SK-N-SH treated with all-trans-retinoic acid at 6 μM for 48 hours (cell line): ENCODE measurements around the gene ACAD10.

Experiments
- ATAC-seq: fragments of 200-7000 bp; cut with Tn5 transposase; 3 replicates; pipeline ENCODE4 v1.9.1; 2020; ENCODE audit warnings: mild to moderate bottlenecking, moderate library complexity
- ARNTL ChIP-seq: fragments of 450-650 bp; formaldehyde crosslinking; IDR thresholded peaks from 2 replicates; pipeline ENCODE4 v1.5.0; 2020; ENCODE audit warnings: low read depth, mild to moderate bottlenecking, moderate library complexity, borderline replicate concordance
- BACH2 ChIP-seq: fragments of 250-450 bp; sonication (Bioruptor Pico); IDR thresholded peaks from 2 replicates; pipeline ENCODE4 v1.9.0; 2021; ENCODE audit warnings: mild to moderate bottlenecking, borderline replicate concordance
- CSDC2 ChIP-seq: fragments of 250-450 bp; sonication (Bioruptor Pico); IDR thresholded peaks from 2 replicates; pipeline ENCODE4 v1.5.0; 2020; ENCODE audit warnings: mild to moderate bottlenecking, moderate library complexity
- ESRRG ChIP-seq: fragments of 250-450 bp; sonication (Bioruptor Pico); IDR thresholded peaks from 2 replicates; pipeline ENCODE4 v1.6.1; 2021; ENCODE audit warnings: mild to moderate bottlenecking
- GLIS3 ChIP-seq: fragments of 250-450 bp; sonication (Bioruptor Pico); IDR thresholded peaks from 2 replicates; pipeline ENCODE4 v1.5.0; 2020; ENCODE audit warnings: mild to moderate bottlenecking, moderate library complexity
- ISL1 ChIP-seq: fragments of 250-450 bp; sonication (Bioruptor Pico); IDR thresholded peaks from 2 replicates; pipeline ENCODE4 v2.1.2; 2022; ENCODE audit warnings: mild to moderate bottlenecking, moderate library complexity
- OSR1 ChIP-seq: fragments of 250-450 bp; sonication (Bioruptor Pico); IDR thresholded peaks from 2 replicates; pipeline ENCODE4 v1.8.0; 2022; ENCODE audit warnings: moderate library complexity, mild to moderate bottlenecking, inconsistent platforms
- PPARA ChIP-seq: fragments of 250-450 bp; sonication (Bioruptor Pico); IDR thresholded peaks from 2 replicates; pipeline ENCODE4 v1.5.0; 2020; ENCODE audit warnings: mild to moderate bottlenecking, borderline replicate concordance
- RARB ChIP-seq: fragments of 250-450 bp; sonication (Bioruptor Pico); IDR thresholded peaks from 2 replicates; pipeline ENCODE4 v1.8.0; 2021; ENCODE audit warnings: mild to moderate bottlenecking, moderate library complexity
- SNAI2 ChIP-seq: fragments of 250-450 bp; sonication (Bioruptor Pico); IDR thresholded peaks from 2 replicates; pipeline ENCODE4 v1.5.0; 2020; ENCODE audit warnings: mild to moderate bottlenecking, moderate library complexity
- TCF4 ChIP-seq: fragments of 250-450 bp; sonication (Bioruptor Pico); IDR thresholded peaks from 2 replicates; pipeline ENCODE4 v1.8.0; 2021; ENCODE audit warnings: mild to moderate bottlenecking, moderate library complexity, borderline replicate concordance
- ZC3H10 ChIP-seq: fragments of 250-450 bp; sonication (Bioruptor Pico); IDR thresholded peaks from 2 replicates; pipeline ENCODE4 v1.5.1; 2021; ENCODE audit warnings: mild to moderate bottlenecking, moderate library complexity
- ZFP3 ChIP-seq: fragments of 250-450 bp; sonication (Bioruptor Pico); IDR thresholded peaks from 2 replicates; pipeline ENCODE4 v1.5.0; 2020; ENCODE audit warnings: mild to moderate bottlenecking, moderate library complexity
- ZFP30 ChIP-seq: fragments of 450-650 bp; formaldehyde crosslinking; IDR thresholded peaks from 2 replicates; pipeline ENCODE4 v1.5.0; 2022; ENCODE audit warnings: mild to moderate bottlenecking, moderate library complexity
- ZNF565 ChIP-seq: fragments of 450-650 bp; formaldehyde crosslinking; conservative IDR thresholded peaks from 2 replicates; pipeline ENCODE4 v1.5.0; 2020; ENCODE audit warnings: low read depth, mild to moderate bottlenecking, moderate library complexity
- ZNF70 ChIP-seq: fragments of 450-650 bp; formaldehyde crosslinking; IDR thresholded peaks from 2 replicates; pipeline ENCODE4 v1.5.0; 2020; ENCODE audit warnings: mild to moderate bottlenecking, moderate library complexity
- ZNF8 ChIP-seq: fragments of 450-650 bp; formaldehyde crosslinking; IDR thresholded peaks from 2 replicates; pipeline ENCODE4 v1.5.0; 2020; ENCODE audit warnings: mild to moderate bottlenecking, moderate library complexity
- TF ChIP-seq, protein P1 (sequence below): fragments of 250-450 bp; sonication (Bioruptor Pico); IDR thresholded peaks from 2 replicates; pipeline ENCODE4 v1.8.0; 2021; ENCODE audit warnings: low read depth, mild to moderate bottlenecking, moderate library complexity, borderline replicate concordance
- TF ChIP-seq, protein P2 (sequence below): fragments of 250-450 bp; sonication (Bioruptor Pico); IDR thresholded peaks from 2 replicates; pipeline ENCODE4 v1.5.1; 2021; ENCODE audit warnings: mild to moderate bottlenecking, moderate library complexity
- TF ChIP-seq, protein P3 (sequence below): fragments of 250-450 bp; sonication (Bioruptor Pico); IDR thresholded peaks from 2 replicates; pipeline ENCODE4 v1.5.1; 2020; ENCODE audit warnings: low read depth, mild to moderate bottlenecking, moderate library complexity
- TF ChIP-seq, protein P4 (sequence below): fragments of 250-450 bp; sonication (Bioruptor Pico); IDR thresholded peaks from 2 replicates; pipeline ENCODE4 v1.5.0; 2020; ENCODE audit warnings: mild to moderate bottlenecking, moderate library complexity
- TF ChIP-seq, protein P5 (sequence below): fragments of 250-450 bp; sonication (Bioruptor Pico); IDR thresholded peaks from 2 replicates; pipeline ENCODE4 v1.8.0; 2020; ENCODE audit warnings: mild to moderate bottlenecking, moderate library complexity, borderline replicate concordance

The ACAD10 gene

DNA sequence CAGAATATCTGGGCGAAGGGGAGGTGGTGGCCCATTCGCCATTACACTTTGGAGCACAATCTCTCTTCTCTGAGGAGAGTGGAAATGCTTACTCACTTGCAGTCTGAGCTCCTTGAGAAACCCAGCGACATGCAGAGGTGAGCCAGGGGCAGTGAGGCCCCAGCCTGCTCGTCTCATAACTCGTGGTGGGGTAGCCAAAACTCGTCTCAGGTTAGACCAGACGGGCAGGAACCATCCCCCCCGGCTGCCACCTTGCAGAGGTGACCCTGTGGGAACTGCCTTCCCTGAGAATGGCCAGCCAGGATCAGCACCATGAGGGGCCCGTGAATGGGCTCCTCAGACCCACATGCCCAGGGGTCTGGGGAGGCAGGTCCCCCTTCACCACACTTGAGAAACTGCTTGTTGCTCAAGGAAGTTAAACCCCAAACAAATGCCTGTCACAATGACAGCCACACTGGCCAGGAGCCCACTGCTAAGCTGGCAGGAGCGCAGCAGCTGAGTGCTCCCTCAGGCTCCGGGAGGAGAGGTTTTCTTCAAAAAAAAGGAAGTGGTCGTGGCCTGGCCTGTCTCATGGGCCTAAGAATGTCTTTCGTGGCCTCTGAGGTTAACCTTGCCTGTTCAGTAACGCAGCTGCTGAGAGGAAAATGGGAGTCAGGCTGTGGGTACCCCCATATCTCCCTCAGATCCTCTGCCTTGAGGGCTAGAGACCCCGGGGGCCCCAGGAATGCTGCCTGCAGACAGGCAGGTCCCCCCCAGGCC, 71.7 kb downstream of the ACAD10 start:
- no peak for TF ChIP-seq ARNTL (CRISPR knock-in tag)
- TF ChIP-seq GLIS3, result no peak
- TF ChIP-seq, protein P1, sequence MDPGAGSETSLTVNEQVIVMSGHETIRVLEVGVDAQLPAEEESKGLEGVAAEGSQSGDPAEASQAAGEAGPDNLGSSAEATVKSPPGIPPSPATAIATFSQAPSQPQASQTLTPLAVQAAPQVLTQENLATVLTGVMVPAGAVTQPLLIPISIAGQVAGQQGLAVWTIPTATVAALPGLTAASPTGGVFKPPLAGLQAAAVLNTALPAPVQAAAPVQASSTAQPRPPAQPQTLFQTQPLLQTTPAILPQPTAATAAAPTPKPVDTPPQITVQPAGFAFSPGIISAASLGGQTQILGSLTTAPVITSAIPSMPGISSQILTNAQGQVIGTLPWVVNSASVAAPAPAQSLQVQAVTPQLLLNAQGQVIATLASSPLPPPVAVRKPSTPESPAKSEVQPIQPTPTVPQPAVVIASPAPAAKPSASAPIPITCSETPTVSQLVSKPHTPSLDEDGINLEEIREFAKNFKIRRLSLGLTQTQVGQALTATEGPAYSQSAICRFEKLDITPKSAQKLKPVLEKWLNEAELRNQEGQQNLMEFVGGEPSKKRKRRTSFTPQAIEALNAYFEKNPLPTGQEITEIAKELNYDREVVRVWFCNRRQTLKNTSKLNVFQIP (CRISPR knock-in tag), result no peak
- TF ChIP-seq, protein P2, sequence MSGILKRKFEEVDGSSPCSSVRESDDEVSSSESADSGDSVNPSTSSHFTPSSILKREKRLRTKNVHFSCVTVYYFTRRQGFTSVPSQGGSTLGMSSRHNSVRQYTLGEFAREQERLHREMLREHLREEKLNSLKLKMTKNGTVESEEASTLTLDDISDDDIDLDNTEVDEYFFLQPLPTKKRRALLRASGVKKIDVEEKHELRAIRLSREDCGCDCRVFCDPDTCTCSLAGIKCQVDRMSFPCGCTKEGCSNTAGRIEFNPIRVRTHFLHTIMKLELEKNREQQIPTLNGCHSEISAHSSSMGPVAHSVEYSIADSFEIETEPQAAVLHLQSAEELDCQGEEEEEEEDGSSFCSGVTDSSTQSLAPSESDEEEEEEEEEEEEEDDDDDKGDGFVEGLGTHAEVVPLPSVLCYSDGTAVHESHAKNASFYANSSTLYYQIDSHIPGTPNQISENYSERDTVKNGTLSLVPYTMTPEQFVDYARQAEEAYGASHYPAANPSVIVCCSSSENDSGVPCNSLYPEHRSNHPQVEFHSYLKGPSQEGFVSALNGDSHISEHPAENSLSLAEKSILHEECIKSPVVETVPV (CRISPR knock-in tag), result no peak
- no peak for TF ChIP-seq PPARA
- TF ChIP-seq, protein P3, sequence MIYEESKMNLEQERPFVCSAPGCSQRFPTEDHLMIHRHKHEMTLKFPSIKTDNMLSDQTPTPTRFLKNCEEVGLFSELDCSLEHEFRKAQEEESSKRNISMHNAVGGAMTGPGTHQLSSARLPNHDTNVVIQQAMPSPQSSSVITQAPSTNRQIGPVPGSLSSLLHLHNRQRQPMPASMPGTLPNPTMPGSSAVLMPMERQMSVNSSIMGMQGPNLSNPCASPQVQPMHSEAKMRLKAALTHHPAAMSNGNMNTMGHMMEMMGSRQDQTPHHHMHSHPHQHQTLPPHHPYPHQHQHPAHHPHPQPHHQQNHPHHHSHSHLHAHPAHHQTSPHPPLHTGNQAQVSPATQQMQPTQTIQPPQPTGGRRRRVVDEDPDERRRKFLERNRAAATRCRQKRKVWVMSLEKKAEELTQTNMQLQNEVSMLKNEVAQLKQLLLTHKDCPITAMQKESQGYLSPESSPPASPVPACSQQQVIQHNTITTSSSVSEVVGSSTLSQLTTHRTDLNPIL (CRISPR knock-in tag), result no peak
- TF ChIP-seq ZC3H10 (CRISPR knock-in tag), result no peak
- no peak for TF ChIP-seq ZNF8 (CRISPR knock-in tag)
- TF ChIP-seq ZFP3 (CRISPR knock-in tag), result no peak
- no peak for TF ChIP-seq ZFP30 (CRISPR knock-in tag)
- no peak for TF ChIP-seq BACH2
- no peak for TF ChIP-seq ISL1
- no peak for TF ChIP-seq SNAI2 (CRISPR knock-in tag)
- TF ChIP-seq TCF4 (CRISPR knock-in tag), result no peak
- no peak for TF ChIP-seq ZNF565
- TF ChIP-seq ESRRG (CRISPR knock-in tag), result no peak
- no peak for TF ChIP-seq OSR1 (CRISPR knock-in tag)
- TF ChIP-seq, protein P4, sequence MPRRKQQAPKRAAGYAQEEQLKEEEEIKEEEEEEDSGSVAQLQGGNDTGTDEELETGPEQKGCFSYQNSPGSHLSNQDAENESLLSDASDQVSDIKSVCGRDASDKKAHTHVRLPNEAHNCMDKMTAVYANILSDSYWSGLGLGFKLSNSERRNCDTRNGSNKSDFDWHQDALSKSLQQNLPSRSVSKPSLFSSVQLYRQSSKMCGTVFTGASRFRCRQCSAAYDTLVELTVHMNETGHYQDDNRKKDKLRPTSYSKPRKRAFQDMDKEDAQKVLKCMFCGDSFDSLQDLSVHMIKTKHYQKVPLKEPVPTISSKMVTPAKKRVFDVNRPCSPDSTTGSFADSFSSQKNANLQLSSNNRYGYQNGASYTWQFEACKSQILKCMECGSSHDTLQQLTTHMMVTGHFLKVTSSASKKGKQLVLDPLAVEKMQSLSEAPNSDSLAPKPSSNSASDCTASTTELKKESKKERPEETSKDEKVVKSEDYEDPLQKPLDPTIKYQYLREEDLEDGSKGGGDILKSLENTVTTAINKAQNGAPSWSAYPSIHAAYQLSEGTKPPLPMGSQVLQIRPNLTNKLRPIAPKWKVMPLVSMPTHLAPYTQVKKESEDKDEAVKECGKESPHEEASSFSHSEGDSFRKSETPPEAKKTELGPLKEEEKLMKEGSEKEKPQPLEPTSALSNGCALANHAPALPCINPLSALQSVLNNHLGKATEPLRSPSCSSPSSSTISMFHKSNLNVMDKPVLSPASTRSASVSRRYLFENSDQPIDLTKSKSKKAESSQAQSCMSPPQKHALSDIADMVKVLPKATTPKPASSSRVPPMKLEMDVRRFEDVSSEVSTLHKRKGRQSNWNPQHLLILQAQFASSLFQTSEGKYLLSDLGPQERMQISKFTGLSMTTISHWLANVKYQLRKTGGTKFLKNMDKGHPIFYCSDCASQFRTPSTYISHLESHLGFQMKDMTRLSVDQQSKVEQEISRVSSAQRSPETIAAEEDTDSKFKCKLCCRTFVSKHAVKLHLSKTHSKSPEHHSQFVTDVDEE (CRISPR knock-in tag), result no peak
- no peak for TF ChIP-seq CSDC2 (CRISPR knock-in tag)
- no peak; the same call in 2 of the 3 replicates for ATAC-seq

DNA sequence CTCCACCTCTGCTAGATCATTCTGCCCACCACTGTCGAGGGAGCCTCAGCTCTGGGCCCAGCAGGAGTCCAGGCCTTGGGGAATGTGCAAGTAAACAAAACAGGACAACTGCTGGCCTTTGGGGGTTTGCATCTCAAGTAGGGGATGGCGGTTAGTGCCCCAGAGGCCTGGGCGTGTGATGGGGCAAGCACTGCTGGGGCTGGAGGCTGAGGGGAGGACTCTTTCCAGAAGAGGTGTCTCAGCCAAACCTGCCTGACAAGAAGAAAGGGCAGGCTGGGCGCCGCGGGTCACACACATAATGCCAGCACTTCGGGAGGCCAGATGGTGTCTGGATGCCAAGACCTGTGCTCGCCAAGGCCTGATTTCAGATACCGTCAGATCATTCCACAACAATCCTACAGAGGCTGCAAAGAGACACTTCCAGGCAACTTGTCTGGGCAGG, 72.3 kb downstream of the ACAD10 start:
- no peak for ATAC-seq
- TF ChIP-seq BACH2, result no peak
- TF ChIP-seq TCF4 (CRISPR knock-in tag), result no peak
- TF ChIP-seq, protein P5, sequence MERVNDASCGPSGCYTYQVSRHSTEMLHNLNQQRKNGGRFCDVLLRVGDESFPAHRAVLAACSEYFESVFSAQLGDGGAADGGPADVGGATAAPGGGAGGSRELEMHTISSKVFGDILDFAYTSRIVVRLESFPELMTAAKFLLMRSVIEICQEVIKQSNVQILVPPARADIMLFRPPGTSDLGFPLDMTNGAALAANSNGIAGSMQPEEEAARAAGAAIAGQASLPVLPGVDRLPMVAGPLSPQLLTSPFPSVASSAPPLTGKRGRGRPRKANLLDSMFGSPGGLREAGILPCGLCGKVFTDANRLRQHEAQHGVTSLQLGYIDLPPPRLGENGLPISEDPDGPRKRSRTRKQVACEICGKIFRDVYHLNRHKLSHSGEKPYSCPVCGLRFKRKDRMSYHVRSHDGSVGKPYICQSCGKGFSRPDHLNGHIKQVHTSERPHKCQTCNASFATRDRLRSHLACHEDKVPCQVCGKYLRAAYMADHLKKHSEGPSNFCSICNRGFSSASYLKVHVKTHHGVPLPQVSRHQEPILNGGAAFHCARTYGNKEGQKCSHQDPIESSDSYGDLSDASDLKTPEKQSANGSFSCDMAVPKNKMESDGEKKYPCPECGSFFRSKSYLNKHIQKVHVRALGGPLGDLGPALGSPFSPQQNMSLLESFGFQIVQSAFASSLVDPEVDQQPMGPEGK (CRISPR knock-in tag), result no peak
- no peak for TF ChIP-seq ESRRG (CRISPR knock-in tag)
- TF ChIP-seq, protein P2 (CRISPR knock-in tag), result no peak
- TF ChIP-seq CSDC2 (CRISPR knock-in tag), result no peak
- TF ChIP-seq OSR1 (CRISPR knock-in tag), result no peak
- TF ChIP-seq, protein P1 (CRISPR knock-in tag), result no peak
- no peak for TF ChIP-seq ZC3H10 (CRISPR knock-in tag)
- no peak for TF ChIP-seq ISL1
- TF ChIP-seq ZNF70 (CRISPR knock-in tag), result no peak
- TF ChIP-seq, protein P3 (CRISPR knock-in tag), result no peak
- TF ChIP-seq ZFP30 (CRISPR knock-in tag), result no peak
- no peak for TF ChIP-seq RARB
